CD4-positive, alpha-beta T cell treated with Interleukin-4 for 1 hour (primary cell): ENCODE measurements around the gene HSDL2.

Experiments used
- DNase-seq, 2 donors: peaks; one replicate each; pipeline ENCODE4 v3.0.0-alpha.2; 2020 to 2022

HSDL2 gene

GRCh38 chr9:112462855-112463254 lies 82.9 kb downstream of the HSDL2 start:
- DNase-seq: no peak

GRCh38 chr9:112465352-112465751 lies 85.4 kb downstream of the HSDL2 start:
- no peak for DNase-seq

- no peak for DNase-seq
Measured at GRCh38 chr9:112472996-112473395, 93.1 kb downstream of the HSDL2 start.

GRCh38 chr9:112473986-112474385 lies 94.1 kb downstream of the HSDL2 start:
- no peak for DNase-seq

GRCh38 chr9:112475318-112475717 lies 95.4 kb downstream of the HSDL2 start:
- no peak for DNase-seq

- DNase-seq: no peak
Measured at GRCh38 chr9:112477330-112477729, 97.4 kb downstream of the HSDL2 start.

GRCh38 chr9:112479221-112479620 lies 99.3 kb downstream of the HSDL2 start:
- DNase-seq: no peak

- no peak for DNase-seq
Measured at GRCh38 chr9:112484607-112485006, 104.7 kb downstream of the HSDL2 start.

GRCh38 chr9:112485574-112485973 lies 105.7 kb downstream of the HSDL2 start:
- no peak for DNase-seq

- peak; percentile 85 to 88 for DNase-seq
Measured at GRCh38 chr9:112486221-112487007, 106.5 kb downstream of the HSDL2 start, which contains the start of gene KIAA1958. KIAA1958 (plus strand) TSS chr9:112486827; CDS start chr9:112574081, 87,254 bp downstream.

GRCh38 chr9:112487008-112487798 lies 107.3 kb downstream of the HSDL2 start:
- peak; percentile 58 to 65 for DNase-seq

GRCh38 chr9:112487799-112488340 lies 108.0 kb downstream of the HSDL2 start:
- no peak for DNase-seq

GRCh38 chr9:112489039-112489546 lies 109.2 kb downstream of the HSDL2 start:
- DNase-seq: no peak

- no peak for DNase-seq
Measured at GRCh38 chr9:112489876-112490666, 110.2 kb downstream of the HSDL2 start.

GRCh38 chr9:112493393-112494137 lies 113.7 kb downstream of the HSDL2 start:
- DNase-seq: no peak

GRCh38 chr9:112494153-112494552 lies 114.2 kb downstream of the HSDL2 start:
- no peak for DNase-seq

- DNase-seq: no peak
Measured at GRCh38 chr9:112495614-112496013, 115.7 kb downstream of the HSDL2 start.

- DNase-seq: no peak
Measured at GRCh38 chr9:112496074-112496722, 116.3 kb downstream of the HSDL2 start.

GRCh38 chr9:112500842-112501241 lies 120.9 kb downstream of the HSDL2 start:
- DNase-seq: no peak

GRCh38 chr9:112501287-112501686 lies 121.4 kb downstream of the HSDL2 start:
- no peak for DNase-seq
